ENCODE measurements around the gene COA1.

GRCh38 chr7:43749383-43749940 is 20.1 kb upstream of the COA1 start:
- TF ChIP-seq CTCF (IDR thresholded peaks at IDR 0.05) = no peak
- TF ChIP-seq POLR2A (IDR thresholded peaks at IDR 0.05) = no peak

Data from Peyer's patch (tissue), 4 donors.